HG03520 (cell line): ENCODE measurements around the gene CCDC138.

Experiments
- ATAC-seq: cut with Tn5 transposase; IDR thresholded peaks from one replicate; pipeline ENCODE4 v1.9.1; 2021; ENCODE audit warnings: mild to moderate bottlenecking, moderate library complexity; ENCODE audit not compliant: unreplicated experiment

The CCDC138 gene

GRCh38 chr2:108825736-108826135, 39.2 kb downstream of the CCDC138 start:
- ATAC-seq: no peak

DNA sequence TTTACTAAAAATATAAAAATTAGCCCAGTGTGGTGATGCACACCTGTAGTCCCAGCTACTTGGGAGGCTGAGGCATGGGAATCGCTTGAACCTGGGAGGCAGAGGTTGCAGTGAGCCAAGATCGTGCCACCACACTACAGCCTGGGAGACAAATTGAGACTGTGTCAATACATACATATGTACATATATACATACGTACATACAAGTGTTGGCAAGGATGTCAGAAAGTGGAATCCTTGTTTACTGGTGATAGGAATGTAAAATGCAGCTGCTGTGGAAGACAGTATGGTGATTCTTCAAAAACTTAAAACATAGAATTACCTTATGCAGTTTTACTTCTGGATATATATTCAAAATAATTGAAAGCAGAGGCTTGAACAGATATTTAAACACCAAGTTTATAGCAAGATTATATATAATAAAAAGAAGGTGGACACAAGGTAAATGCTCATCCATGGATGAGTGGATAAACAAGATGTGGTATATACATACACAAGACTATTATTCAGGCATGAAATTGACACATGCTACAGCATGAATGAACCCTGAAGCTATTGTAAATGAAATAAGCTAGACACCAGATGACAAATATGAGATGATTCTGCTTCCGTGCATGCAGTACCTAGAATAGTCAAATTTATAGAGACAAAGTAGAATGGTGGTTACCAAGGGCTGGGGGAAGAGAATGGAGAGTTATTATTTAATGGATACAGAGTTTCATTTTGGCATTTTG, 43.2 kb downstream of the CCDC138 start:
- no peak for ATAC-seq

DNA sequence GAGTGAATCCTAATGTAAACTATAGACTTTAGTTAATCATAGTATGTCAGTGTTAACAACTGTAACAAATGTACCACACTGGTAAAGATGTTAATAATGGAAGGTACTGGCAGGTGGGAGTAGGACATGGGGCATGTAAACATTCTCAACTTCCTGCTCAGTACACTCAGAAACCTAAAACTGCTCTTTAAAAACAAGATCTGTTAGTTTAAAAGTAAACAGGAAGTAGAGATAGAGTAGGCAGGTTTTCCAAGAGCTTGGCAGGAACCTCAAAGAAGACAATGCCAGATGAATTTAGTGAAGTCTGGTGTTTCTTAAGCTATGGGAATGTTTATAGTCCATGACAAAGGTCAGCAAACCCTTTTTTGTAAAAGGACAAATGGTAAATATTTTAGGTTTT, 46.6 kb downstream of the CCDC138 start:
- no peak for ATAC-seq

- ATAC-seq: no peak
These were observed 48.0 kb downstream of the CCDC138 start for GRCh38 chr2:108834620-108835019.

- no peak for ATAC-seq
These were observed 48.5 kb downstream of the CCDC138 start for GRCh38 chr2:108835040-108835439.

GRCh38 chr2:108837198-108837597, 50.6 kb downstream of the CCDC138 start:
- ATAC-seq: no peak

DNA sequence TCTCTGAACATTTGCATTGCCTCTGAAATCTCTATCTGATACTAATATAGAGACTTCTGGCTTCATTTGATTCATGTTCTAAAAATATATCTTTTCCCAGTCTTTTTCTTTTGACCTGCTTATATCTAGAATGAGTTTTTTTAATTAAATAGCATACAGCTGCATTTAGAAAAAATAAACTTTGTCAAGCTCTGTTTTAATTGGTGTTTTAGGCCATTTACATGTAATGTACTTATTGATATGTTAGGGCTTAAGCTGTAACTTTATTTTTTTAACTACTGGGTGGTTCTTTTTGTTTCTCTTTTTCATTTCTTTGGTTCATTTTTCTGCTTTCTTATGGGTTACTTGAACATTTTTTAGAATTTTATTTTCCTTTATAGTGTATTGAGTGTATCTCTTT, 54.9 kb downstream of the CCDC138 start:
- ATAC-seq: no peak

DNA sequence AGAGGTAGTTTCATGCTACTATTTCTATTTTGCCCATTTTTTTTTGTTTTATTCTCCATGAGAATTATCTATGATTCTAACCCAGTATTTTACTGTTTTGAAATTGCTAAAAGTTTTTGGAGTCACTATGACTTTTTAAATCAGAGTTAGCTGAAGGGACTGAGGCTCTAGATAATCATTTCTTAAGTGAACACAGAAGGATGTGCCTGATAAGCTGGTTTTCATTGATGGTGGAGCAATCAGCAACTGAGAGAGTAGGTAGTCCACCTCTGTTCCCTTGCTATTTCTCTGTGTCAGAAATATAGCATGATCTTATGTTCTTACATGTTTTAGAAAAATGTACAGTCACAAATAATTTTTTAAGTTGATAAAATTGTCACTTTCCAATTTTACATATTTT, 59.4 kb downstream of the CCDC138 start:
- ATAC-seq: no peak

DNA sequence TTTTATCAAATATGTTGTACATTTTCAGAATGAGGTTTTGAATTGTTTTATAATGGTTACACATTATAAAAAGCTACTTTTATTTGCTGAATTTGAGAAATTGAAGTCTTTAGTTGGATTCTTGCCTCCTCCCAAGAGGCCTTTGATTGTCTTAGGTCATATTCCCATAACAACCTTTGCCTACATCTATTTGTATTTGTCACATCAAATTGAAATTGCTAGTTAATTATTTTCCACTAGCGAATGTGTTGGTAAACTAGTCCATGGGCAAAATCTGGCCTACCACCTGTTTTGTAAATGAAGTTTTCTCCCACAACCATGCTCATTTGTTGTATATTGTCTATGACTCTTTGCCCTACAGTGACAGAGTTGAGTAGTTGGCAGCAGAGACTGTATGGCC, 60.4 kb downstream of the CCDC138 start:
- no peak for ATAC-seq

DNA sequence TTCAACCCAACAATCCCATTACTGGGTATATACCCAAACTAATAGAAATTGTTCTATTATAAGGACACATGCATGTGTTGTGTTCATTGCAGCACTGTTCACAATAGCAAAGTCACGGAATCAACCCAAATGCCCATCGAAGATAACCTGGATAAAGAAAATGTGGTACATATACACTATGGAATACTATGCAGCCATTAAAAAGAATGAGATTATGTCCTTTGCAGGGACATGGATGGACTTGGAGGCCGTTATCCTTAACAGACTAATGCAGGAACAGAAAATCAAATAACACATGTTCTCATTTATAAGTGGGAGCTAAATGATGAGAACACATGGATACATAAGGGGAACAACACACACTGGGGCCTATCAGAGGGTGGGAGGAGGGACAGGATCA, 65.8 kb downstream of the CCDC138 start:
- no peak for ATAC-seq

DNA sequence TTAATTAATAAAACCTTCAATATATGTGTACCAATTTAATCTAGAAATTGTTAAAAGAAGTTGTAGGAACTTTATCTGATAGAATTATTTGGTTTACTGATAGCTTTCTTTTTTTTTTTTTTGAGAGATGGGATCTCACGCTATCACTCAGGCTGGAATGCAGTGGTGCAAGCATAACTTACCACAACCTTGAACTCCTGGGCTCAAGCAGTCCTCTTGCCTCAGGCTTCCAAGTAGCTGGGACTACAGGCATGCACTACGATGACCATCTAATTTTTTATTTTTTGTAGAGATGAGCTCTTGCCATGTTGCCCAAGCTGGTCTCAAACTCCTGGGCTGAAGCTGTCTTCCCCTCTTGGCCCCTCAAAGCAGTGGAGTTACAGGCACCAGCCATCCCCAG, 66.8 kb downstream of the CCDC138 start:
- ATAC-seq: no peak

- ATAC-seq: no peak
These were observed 67.9 kb downstream of the CCDC138 start for GRCh38 chr2:108854484-108854883.

GRCh38 chr2:108855194-108855593, 68.6 kb downstream of the CCDC138 start:
- ATAC-seq: no peak

DNA sequence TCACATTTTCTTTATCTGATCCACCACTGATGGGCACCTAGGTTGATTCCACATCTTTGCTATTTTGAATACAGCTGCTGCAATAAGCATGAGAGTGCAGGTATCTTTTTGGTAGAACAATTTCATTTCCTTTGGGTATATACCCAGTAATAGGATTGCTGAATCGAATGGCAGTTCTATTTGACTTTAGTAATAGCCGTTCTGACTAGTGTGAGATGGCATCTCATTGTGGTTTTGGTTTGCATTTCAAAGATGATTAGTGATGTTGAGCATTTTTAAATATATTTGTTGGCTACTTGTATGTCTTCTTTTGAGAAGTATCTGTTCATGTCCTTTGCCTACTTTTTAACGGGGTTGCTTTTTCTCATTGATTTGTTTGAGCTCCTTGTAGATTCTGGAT, 72.3 kb downstream of the CCDC138 start:
- ATAC-seq: no peak

DNA sequence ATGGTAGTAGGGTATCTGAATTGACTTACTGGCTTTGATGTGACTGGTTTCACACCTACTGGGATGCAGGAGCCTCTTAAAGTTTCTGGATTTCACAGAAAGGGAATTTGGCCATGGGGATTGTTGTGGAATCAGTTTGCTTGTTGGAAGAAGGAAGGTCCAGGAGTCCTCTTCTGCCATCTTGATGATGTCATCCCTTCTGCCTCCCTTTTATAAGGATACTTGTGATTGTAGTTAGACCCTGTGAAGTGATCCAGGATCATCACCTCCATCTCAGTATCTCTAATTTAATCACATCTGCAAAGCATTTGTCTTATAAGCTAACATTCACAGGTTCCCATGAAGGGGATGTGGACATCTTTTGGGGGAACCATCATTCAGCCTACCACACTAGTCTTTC, 79.5 kb downstream of the CCDC138 start:
- no peak for ATAC-seq

GRCh38 chr2:108868911-108869310, 82.3 kb downstream of the CCDC138 start:
- ATAC-seq: no peak

- ATAC-seq: no peak
These were observed 83.0 kb downstream of the CCDC138 start for GRCh38 chr2:108869542-108869941.

DNA sequence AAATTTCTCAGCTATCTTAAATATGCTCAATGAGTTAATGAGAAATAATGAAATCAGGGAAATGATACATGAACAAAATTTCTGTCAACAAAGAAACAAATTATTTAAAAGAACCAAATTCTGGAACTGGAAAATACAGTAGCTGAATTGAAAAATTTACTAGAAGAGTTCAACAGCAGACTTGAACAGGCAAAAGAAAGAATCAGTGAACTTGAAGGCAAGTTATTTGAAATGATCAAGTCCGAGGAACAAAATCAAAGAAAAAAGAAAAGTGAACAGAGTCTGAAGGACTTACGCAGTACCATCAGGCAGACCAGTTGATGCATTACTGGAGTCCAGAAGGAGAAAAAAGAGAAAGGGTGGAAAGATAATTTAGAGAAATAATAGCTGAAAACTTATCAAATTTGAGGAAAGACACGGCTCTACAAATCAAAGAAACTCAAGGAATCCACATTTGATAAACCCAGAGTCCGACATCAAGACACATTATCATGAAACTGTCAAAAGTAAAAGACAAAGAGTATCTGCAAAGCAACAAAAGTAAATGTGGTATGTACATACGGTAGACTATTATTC, 83.6 kb downstream of the CCDC138 start:
- ATAC-seq: no peak

GRCh38 chr2:108877506-108877905, 90.9 kb downstream of the CCDC138 start:
- ATAC-seq: no peak

DNA sequence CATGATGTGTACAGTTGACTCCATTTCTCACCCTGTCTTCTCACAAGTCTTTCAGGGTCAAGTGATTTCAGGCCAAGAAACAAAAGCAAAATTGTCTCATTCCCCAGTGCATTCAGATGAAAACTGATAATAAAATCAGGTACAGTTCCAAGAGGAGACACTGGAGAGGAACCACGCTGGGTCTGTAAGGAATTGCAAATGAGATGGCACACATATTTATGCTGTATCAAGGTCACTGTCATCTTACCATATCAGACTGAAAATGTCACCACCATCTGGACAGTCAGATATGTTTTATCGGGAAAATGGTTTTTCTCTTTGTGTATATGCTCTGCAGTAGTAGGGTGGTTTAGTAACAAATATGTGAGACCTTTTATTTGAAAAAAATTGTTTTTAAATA, 91.7 kb downstream of the CCDC138 start:
- ATAC-seq: no peak

DNA sequence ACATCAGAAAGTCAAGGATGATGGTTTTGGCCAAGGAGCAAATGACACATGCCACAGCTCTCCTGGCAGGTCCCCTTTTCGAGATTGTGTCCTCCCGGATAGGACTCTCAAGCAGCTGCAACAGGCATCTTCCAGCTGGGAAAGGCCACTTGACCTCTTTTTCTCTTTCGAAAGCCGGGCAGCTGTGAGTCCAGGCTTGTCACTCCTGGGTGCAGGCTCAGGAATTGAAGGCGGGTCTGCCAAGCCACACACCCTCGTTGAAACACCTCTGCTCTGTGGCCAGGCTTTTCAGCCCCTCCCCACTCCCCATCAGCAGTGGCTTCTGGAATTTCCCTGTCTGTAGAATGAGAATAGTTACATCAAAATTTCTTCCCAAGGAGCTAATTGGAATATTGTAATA, 98.0 kb downstream of the CCDC138 start:
- no peak for ATAC-seq

DNA sequence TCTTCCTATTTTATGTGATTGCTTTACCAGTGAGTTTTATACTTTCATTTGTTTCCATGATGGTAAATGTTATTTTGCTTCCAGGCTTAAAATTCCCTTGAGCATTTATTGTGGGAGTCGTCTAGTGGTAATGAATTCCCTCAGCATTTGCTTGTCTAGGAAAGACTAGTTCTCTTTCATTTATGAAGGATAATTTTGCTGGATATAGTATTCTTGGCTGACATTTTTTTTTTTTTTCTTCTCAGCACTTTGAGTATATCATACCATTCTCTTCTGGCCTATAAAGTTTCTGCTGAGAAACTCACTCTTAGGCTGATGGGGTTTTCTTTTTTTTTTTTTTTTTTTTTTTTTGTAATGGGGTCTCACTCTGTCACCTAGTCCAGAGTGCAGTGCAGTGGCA, 103.3 kb downstream of the CCDC138 start:
- ATAC-seq: no peak

GRCh38 chr2:108893277-108893676, 106.7 kb downstream of the CCDC138 start:
- ATAC-seq: no peak
